NCI-H187 (cell line): ENCODE measurements around the gene RHBDD1.

Experiments used
- DNase-seq, 2 experiments: peaks; one replicate each; lab custom pipeline; 2025; lab: John Stamatoyannopoulos, UW

The RHBDD1 gene

DNA sequence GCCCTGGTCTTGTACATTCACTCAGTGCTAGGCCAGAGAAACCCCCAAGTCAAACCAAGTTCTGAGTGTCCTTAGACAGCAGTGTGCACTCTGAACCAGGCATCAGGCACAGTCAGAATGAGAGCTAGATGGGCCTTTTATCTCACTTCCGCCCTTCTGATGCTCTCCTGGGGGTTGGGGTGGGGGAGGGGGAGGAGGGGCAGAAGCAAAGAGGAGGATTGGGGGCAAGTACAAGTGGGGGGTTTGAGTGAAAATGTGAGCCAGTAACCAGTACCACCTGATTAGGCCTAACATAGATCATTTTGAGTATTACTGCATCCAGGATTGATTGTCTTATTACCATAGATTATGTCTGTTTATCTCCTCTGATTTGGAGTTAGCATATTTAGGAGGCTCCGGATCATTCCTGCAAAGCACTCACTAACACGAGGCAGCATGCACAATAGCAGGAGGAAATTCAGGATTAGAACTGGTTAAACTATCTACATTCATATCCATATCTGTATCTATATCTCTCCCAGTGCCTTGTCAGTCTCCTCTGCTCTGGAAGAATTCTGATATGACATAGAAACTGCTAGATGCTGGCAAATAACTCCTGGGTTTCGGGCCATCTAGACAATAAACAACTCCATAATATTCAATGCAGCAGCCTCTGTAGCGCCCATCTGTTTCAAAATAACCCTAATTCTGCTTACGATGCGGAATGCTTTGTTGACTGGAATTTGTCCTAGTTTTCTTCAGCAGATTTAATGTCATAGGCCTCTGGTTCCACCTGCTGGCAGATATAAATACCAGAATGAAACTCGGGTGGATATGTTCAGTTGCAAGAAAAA, 149.1 kb downstream of the RHBDD1 start:
- no peak for DNase-seq

DNA sequence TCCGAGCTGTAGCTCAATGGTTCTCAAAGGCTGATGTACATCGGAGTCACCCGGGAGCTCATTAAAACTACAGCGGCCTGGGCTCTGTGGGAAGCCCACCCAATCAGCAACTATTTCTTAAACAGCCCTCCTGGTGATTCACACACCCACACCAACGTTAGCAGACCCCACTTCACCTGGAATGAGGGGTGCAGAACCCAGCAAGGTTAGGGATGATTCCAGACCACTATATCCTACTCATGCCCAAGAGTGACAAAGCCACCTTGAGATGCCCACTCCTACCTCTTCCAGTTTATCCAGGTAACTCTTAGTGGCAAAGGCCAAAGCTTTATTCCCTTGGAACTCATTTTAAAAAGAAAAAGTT, 149.7 kb downstream of the RHBDD1 start:
- DNase-seq = no peak

DNA sequence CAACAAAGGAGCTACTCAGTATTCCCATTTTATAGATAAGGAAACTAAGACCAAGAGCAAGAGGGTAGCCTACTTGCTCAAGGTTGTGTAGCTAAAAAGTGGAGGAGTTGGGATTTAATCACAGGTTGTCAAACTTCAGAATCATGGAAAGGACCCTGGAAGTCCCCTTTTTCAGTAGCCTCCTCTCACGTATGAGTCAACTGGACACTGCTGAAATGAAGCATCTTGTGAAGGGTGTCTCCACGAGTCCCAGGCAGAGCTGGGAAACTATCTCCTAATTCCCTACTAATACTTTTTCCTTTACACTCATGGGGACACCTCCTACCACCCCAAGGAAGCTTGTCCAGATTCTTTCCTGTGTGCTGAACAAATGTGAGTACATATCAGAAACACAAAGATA, 155.8 kb downstream of the RHBDD1 start:
- DNase-seq = no peak

DNA sequence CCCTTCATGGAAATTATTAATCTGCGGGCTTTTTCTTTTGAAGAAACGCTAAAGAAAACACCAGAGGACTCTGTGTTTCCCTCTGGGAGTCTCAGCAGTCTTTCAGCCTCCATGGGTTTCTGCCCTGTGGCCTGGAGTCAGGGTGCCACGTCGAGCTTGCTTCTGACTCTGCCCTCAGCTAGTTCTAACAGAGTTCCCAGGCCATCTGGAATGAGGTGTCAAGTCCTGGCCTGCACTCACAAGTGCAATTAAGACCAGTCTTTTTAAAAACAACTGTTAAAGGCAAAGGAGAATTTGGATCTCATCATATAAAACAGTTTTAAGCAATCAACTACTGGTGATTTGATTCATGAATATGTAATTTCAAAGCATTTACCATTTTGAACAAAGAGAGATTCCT, 157.3 kb downstream of the RHBDD1 start:
- no peak for DNase-seq

DNA sequence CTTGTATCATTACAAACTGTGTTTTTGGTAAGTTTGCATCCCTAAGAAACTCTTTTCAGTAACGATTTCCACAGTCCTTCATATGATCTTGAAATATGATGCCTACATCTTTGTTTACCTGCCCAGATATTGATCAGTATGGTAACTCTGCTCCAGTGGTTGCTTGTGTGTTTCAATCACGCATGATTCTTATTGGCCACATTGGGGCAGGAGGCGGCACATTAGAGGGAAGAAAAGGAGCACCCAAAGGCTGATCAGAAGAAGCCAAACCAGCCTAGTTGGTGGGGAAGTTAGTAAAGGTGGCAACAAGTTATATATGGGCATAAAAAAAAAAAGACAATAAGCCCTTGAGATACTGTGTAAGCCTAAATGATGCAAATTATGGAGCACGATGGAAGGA, 158.9 kb downstream of the RHBDD1 start:
- no peak for DNase-seq

DNA sequence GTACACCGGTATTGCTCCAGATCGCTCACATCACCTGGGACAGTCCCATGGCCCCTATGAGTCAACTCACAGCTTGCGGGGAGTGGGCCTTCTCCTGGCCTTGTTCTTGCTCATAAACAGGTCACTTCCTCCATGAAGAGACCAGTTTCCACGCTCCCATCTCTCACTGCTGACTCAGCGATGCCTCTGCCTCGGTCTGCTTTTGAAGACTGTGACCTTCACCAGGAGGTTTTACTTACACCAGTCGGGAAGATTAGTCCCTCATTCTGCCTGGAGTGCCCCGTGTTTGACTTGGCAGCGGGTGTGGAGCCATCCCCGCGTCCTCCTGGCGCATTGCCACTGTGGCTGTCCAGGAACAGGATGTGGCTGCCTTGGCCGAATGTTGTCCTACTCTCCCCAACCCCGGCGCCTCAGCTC, 159.8 kb downstream of the RHBDD1 start:
- no peak for DNase-seq

DNA sequence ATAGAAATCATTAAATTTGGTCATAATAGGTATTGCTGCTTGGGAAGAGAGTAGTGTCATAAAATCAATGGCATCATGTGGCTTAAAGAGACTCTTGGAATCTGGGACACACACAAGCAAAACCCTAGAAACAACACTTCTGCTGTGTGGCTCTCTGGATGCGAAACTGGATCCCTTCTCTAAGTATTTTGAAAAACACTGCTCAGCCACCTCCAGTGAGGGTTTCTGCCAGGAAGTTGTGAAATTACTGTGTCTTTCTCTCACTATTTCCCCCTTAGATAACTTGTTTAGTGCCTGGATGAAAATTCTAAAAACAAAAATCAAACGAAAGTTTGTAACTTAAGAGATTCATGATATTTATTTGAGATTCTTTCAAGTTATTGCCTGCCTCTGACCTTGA, 163.8 kb downstream of the RHBDD1 start:
- DNase-seq = no peak

DNA sequence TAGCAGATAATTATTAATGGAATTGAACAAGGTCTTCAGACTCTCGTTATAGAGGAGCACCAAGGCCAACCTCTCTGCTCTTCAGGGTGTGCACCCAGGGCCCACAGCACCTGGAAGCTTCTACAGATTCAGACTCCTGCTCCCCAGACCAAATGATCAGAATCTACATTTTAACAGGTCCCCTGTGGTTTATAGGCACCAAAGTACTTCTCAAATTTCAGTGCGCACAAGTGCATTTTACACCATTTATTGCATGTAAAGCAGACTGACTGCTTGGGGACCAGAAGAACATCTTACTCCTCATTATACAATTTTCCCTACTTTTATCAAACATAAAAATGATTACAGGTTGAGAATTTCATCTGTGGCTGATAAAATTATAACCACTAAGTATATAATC, 164.3 kb downstream of the RHBDD1 start:
- DNase-seq = no peak

DNA sequence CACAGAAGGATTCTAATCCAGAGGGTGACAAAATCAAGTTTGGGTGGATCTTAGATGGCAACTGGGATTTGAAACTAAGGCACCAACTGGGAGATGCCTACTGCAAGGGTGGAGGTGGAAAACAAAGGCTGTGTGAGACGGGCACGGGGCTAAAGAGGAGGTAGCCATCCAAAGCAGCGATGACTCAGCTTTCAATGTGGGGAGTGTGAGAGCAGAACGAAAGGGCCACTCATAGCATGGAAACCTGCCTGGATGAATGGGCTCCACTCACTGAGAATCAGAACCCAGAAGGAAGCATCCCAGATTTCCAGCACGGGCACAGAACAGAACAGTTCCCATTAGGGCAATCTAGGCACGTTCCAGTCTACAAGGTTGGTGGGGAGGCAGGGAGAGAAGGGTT, 168.6 kb downstream of the RHBDD1 start:
- DNase-seq = no peak

DNA sequence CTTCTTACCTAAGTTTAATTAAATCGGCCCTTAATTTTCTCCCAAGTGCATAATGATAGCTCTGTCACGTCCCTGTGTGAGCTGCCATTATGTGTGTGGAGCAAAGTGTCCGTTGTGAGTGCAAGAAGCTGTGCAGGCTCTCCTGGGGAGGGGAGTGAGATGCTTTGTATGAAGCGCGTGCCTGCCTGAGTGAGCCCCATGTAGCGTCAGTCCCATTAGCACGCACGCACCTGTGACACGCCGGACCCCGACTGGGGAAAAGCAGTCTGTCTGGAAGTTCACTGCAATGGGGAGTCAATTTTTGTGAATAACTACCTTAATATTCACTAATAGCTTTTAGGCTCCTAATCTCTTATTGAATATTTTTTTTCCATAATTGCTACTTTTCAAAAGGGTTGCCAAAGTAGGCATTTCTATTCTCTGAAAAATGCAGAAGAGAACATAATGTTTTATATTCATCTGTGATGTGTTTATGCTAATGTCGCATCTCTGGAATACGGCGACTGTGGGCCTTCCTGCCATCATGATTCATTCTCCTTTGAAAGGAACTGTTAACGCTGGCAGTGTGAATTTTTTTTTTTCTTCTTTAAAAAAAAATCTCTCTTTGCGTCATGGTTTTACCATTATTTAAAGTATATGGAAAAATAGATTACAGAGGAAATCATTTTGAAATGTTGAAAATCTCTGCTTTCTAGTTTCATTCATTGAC, 170.5 kb downstream of the RHBDD1 start:
- no peak for DNase-seq

DNA sequence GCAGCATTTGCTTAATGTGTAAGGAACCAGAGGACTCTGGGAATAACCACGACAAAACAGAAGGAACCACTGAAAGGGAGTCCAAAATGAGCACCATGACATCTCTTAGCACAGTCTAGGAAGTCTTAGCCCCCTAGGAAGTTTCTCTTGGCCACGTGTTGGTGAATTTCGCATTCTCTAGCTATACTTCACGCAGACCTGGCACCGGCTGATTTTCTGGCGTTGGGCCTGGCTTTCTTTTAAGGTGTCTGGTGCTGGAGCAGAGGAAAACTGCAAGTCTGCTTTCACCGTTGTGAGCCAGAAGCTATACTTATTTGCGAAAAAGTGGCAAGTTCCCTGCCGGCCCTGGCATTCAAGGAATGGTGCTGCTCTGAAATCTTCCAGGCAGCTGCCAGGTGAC, 171.3 kb downstream of the RHBDD1 start:
- no peak for DNase-seq

DNA sequence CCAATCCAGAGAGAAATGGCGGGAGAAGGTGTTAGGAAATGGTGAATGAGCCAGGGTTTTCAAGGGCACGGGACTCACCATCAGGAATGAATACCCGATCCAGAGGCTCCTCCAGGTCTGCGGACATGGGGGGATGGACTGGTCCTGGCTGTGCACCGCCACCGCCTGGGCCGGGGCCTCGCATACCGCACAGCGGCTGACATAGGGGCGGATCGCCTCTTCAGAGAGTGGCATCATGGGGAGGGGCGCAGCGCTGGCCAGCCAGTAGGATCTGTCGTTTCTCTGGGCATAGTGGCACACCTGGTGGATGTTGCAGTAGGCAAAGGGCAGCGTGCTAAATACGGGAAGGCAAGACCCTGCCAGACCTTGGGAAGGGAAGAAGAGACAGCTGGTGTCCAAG, 172.1 kb downstream of the RHBDD1 start:
- no peak for DNase-seq

DNA sequence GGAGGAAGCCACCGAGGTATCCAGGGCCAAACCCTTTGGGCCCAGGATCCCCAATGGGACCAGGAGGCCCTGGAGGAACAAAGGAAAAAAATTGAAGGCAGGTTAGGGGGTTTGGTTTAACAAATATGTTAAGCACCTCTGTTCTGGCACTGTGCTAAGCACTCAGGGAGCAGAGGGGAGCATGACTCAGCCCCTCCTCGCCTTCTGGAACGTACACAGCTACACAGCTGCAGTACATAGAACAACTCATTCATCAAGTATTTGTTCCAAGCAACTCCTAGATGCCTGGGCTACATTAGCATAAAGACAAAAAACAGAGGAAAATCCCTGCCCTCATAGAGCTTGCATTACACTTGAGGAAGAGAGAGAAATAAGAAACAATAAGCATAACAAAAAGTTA, 174.6 kb downstream of the RHBDD1 start:
- no peak for DNase-seq

DNA sequence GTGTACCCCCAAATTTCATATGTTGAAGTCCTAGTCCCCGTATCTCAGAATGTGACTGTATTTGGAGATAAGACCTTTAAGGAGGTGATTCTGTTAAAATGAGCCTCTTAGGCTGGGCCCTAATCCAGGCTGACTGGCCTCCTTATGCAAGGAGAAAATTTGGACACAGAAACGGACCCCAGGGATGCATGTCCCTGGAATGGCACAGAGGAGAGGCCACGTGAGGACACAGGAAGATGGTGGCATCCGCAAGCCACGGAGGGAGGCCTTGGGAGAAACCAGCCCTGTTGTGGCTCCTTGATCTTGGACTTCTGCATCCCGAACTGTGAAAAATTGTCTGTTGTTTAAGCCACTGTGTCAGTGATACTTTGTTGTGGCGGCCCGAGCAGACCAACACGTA, 177.5 kb downstream of the RHBDD1 start:
- no peak for DNase-seq

DNA sequence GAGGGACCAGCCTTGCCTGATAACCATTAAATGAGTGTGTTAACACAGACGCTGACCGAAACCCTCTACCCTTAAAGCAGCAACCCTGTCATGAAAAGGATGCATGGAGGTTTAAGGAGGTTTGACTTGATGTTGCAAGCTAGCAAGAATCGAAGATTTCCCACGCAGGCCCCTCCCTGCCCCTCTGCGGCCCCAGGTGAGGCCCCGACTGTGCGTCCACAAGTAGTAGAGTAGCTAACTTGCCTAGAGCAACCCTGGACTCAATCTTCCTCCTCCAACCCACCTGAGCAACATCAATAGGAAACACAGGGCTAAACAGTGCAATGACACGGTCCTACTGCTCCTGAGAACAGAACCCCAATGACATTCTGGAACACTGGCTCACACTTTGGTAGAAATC, 178.0 kb downstream of the RHBDD1 start:
- DNase-seq = no peak

DNA sequence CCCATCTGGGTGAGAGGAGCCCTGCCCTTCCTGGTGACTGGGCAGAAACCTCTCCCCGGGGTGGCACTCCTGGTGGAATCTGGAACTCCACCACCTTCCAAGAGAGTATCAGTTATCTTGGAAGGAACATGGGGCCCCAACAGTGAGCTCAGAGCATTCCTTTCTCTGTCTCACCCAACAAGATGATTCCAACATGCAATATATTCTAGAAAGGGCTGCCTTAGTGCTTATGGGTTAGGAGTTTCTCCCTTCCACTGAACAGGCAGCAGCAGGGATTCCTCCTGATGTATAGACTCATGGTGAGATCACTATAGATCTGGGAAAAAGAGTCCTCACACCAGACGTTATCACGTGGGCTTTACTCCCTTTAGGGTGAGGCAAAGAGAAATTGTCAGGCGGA, 181.0 kb downstream of the RHBDD1 start:
- no peak for DNase-seq

DNA sequence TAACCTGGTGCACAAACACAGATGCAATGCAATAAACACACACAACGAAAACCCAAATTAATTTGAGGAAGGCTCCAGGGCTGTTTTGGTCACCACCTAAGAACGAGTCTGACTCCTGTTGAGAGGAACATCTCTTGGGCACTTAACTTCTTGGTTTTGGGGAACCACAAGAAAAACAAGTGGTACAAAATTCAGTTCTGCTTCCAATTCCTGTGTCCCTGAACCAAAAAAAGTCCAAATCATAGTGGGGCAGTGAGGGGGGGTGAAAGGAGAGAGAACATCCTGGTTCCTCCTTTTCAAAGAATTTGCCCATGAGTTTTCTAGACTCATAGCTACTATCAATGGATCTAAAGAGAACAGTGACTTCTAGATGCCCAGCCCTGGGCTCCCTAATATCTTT, 184.6 kb downstream of the RHBDD1 start:
- no peak for DNase-seq

DNA sequence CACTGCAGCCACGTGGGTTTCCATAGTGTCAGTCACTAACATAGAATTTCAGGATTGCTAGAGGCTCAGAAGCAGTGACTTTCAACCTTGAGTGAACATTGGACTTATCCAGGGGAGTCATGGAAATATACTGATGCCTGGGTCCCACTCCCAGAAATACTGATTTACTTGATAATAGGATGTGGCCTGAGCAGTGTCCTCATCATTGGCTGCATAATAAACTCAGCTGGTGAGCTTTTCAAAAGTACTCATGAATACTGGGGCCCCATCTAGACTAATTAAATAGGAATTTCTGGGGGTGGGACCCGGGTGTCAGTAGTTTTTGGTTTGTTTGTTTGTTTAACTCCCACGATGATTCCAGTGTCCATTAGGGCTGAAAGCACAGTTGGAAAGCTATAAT, 186.8 kb downstream of the RHBDD1 start:
- no peak for DNase-seq

DNA sequence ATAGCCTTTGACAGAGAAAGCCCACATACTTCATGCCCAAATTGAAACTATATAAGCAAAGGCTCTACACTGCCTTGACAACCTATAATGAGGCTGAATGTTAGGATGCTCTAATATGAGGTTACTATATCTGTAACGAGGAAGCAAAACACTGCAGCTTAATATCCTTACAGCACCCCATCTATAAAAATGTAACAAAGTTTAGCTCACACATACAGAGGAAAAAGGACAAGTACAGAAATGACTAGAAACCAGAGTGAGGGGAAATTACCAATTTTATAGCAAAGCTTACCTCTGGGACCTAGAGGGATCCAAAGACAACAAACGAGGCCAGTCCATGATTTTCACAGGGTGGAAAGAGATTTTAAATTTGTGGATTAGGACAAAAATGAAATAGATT, 189.7 kb downstream of the RHBDD1 start:
- DNase-seq = no peak

DNA sequence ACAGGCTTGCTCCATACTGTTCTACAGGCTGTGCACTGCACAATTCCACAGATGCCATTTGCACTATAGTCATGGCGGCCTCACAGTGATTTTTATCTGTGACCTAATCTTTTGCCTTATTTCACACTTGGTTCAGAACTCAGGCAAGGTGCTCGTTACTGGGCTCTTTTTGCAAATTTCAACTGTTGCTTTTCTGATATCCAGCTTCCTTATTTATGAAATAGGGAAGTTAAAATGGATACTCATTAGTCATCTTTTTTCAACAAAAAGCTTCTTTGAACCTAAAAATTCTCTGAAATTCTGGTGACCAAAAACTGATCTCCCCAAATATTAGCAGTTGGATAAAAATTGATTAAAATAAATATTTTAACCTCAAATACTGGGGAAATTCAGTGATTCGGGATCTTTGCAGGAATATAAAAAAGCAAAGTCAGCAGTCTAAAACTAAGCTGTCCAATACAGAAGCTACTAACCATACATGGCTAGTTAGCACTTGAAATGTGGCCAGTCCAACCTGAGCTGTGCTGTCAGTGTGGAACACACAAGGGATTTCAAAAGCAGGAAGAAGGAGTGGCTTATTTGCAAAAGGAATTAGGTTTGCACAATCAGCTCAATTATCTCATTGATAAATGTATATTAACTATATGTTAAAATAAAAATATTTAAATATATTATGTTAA, 193.7 kb downstream of the RHBDD1 start:
- DNase-seq = no peak

DNA sequence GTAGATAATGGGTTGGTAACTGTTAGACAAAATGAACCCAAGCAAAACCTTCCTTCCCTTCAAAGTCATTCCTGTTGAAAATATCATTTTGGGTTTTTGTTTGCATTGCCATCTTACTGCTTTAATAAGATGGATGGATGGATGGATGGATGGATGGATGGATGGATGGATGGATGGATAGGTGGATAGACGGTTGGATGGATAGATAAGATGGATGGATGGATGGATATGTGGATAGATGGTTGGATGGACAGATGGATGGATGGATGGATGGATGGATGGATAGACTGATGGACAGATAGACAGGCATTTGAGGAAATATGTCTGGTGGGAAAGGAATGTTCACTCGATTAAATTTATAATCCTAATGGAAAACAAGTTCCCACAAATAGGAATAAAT, 194.9 kb downstream of the RHBDD1 start:
- DNase-seq = no peak

DNA sequence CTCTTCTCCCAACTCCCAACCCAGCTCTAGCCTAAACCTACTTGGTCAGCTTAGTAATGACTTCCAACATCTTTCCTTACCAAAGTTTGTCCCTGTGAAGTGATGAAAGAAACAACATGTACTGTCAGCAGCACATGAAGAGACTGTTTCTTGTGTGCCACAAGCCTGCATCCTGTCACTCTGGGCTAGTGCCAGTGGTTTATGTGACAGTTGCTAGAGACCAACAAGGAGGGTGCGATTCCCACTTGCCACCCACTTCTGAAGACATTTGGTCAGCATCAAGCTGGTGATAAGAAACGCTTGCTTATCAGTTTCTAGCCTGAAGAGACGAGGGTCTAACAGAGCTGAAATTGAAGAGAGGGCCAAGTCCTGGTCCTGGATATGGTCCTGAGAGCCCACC, 195.5 kb downstream of the RHBDD1 start:
- DNase-seq = no peak

DNA sequence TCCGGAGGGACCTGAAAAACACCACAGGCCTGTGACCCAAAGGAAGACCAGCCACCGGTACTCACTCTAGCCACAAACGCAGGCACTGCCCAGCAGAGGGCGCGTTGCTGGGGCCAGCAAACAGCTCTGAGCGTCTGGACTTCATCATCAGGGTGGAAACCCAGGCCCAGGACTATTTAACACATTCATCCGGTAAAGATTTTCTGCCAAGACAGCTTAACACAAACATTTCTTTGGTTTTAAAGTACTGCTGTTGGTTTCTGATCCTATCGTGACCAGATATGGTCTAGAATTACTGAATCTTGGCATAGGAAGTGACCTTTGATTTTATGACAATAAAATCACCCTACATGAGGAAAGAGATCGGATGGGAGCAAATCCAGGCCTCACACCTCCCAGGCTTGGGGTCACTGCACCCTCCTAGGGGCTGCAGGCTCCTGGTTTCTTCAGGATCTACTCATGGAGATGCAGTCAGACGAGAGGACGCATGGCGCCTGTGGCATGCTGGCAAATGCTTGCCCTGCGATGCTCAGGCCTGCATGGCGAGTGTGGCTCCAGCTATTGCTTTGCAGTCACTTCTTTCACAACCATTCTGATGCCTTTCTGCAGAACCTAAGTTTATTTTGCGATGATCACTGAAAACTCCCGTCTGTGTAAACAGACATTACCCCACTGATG, 197.8 kb downstream of the RHBDD1 start:
- no peak for DNase-seq
